Cardiac septum (tissue), 1 donor: ENCODE results near the gene FAM217A. TPM values are rescaled to one million over a fixed set of nuclear protein-coding genes. Genes with fewer than 3 reads are reported as not detected.

Experiments
- DNase-seq: peaks from one replicate; pipeline ENCODE4 v3.0.0-alpha.2; 2020; ENCODE audit warnings: low spot score
- intact Hi-C: fragments of 100-400 bp; cut with DNase I; formaldehyde crosslinking; loops from one replicate; pipeline ENCODE4 v1.14.0; 2022
- total RNA-seq: library from RNA; stranded (reverse); fragmentation: NEBNext Ultra II Directional; extraction: Animal tissue kit (Norgen Biotek cat#: 25700); gene quantifications from one replicate; pipeline ENCODE4 v1.2.1, GENCODE V29; 2021
- donor health status: DM: no; HTN: no; CAD: no.

Gene FAM217A
- total RNA-seq, 1 donor from 2014 or later: not detected

DNA sequence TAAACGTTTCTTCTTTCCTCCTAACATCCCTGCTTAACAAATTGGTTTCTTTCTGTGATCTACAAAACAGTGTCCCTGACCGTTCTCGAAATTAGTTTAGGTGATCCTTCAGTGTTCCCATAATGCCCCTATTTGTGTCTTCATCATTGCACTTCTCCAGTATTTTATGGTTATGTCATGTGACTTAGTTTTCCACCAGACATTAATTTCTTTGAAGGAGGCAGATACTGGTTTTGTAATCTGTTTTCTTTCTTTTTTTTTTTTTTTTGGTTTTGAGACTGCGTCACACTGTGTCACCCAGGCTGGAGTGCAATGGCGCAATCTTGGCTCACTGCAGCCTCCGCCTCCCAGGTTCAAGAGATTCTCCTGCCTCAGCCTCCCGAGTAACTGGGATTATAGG, 49.2 kb downstream of the FAM217A start:
- no peak for DNase-seq
- intact Hi-C loops: no loop called here

DNA sequence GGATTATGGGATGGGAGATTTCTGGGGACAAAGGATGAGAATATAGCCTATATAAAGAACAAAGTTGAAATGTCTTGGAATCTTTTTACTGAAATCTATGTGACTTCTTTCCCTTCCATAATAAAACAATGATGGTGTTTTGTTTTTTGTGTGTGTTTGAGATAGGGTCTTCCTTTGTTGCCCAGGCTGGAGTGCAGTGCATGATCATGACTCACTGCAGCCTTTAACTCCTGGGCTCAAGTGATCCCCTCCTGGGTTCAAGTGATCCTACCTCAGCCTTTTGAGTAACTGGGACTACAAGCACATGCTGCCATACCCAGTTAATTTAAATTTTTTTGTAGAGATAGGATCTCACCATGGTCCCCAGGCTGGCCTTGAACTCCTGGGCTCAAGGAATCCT, 50.9 kb downstream of the FAM217A start:
- no peak for DNase-seq
- intact Hi-C loops: no loop called here

DNA sequence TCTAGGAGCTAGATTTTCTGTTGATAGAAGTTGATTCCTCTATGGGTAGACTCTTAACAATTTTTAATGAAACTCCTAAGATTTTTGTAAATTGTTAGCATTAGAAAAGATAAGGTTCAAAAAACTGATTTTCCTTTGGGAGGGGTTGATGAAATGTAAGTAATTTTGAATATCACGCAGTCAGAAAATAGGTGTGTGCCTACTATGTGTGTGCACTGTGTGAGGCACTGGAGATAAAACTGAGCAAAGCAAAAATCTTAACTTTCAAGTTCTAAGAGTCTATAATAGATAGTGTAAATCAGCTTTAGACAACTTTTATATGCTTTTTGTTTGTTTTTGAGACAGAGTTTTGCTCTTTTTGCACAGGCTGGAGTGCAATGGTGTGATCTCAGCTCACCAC, 53.3 kb downstream of the FAM217A start:
- no peak for DNase-seq
- intact Hi-C loops: no loop called here

- intact Hi-C loops: no loop called here
- no peak for DNase-seq
Observed at GRCh38 chr6:4023240-4023639, 55.7 kb downstream of the FAM217A start.

DNA sequence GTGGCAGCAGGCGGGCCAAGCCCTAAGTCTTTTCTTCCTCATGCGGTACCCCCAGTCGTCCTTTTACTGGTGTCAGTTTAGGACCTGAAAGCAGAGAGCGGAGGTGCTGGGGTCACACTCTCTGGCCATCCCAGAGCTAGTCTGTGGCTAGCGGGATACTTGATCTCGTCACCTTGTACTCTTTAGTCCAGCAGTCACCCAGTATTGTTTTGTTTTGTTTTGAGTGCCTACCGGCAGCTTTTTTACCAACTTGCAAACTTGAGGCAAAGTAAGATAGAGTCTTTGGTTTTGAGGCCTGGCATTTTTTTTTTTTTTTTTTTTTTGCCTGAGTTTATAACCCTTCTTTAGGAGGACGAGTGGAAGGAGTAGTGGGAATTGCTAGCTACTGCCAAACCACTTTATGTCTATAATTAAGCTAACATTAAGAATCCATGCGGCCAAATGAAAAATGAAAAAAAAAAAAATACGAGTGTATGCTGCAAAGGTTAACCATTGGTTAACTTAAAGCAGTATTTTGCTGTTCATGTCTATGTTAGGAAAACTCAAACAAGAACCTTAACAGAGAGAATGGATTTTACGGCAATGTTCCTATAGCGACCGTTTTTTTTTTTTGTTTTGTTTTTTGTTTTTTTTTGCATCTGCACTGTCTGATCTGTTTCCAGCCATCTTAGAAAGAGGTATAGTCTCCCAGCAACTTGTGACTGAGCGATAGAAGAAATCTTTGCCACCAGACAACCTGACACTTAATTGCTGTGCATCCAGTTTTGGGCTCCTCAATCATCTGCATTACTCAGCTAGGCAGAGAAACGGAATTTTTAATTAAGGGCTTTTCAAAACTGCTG, 56.9 kb downstream of the FAM217A start:
- intact Hi-C loops: no loop called here
- no peak for DNase-seq

- intact Hi-C loops: no loop called here
- DNase-seq: peak; percentile 97
Observed at GRCh38 chr6:4021133-4021853, 57.6 kb downstream of the FAM217A start.

GRCh38 chr6:4020822-4021132, 58.2 kb downstream of the FAM217A start:
- intact Hi-C loops: no loop called here
- DNase-seq: no peak

DNA sequence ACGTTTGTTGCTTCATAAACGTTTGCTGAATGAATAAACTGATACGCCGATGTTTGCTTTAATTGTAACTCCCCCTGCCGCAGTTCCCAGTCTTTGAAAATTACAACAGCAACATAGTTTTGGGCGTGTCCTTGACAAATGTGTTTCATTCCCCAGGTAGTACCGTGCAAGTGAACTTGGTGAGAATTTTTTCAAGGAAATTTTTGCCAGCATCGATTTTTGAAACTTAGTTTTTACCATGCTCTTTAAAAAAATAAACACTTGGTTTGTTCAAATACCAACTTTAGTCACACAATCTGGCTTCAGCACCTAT, 60.1 kb downstream of the FAM217A start:
- intact Hi-C loops: no loop called here
- DNase-seq: no peak

Other genes with a start within 250 kb of the FAM217A start
- 18.2 TPM for gene FAM50B, start 229.8 kb downstream of the FAM217A start, total RNA-seq
- gene ECI2, start 56.4 kb upstream of the FAM217A start, total RNA-seq: 123 TPM